ENCODE measurements around the gene TSEN34. TPM values are rescaled to one million over a fixed set of nuclear protein-coding genes. Genes with fewer than 3 reads are reported as not detected.

The TSEN34 gene
- total RNA-seq (2014; rRNA removed; shearing (Covaris generic)) = 70.7 and 81.6 TPM in 2 replicates

- H3K9me3 ChIP-seq (replicated peaks) = no peaks in the 10 kb centered on the region
- peak; percentile 83 to 92 for DNase-seq
- peak within 1 kb of the TSS; percentile 95 for H3K27ac ChIP-seq
- H3K4me1 ChIP-seq = no peaks in the 10 kb centered on the region
- no peaks in the 10 kb centered on the region for H3K36me3 ChIP-seq
- peak within 1 kb of the TSS; percentile 84 for H3K4me3 ChIP-seq
- H3K27me3 ChIP-seq = no peaks in the 10 kb centered on the region
Observed at GRCh38 chr19:54191011-54191810, at the start of gene TSEN34. Gene TSEN34 (plus strand): TSS chr19:54191308. CDS start chr19:54191365, 57 bp downstream.

- no peaks in the 10 kb centered on the region for H3K9me3 ChIP-seq (replicated peaks)
- no peak overlapping the region for H3K27ac ChIP-seq
- peaks cover 46% of the 10 kb centered on the region for H3K36me3 ChIP-seq
- H3K4me1 ChIP-seq = no peaks in the 10 kb centered on the region
- no peak overlapping the region for H3K4me3 ChIP-seq
- H3K27me3 ChIP-seq = no peaks in the 10 kb centered on the region
- no peak for DNase-seq
Observed at GRCh38 chr19:54141356-54141755, 49.8 kb upstream of the TSEN34 start.

- H3K27ac ChIP-seq = no peak overlapping the region
- peaks cover 53% of the 10 kb centered on the region for H3K36me3 ChIP-seq
- H3K9me3 ChIP-seq (replicated peaks) = no peaks in the 10 kb centered on the region
- H3K27me3 ChIP-seq = no peaks in the 10 kb centered on the region
- no peak for DNase-seq
- H3K4me3 ChIP-seq = no peak overlapping the region
- no peaks in the 10 kb centered on the region for H3K4me1 ChIP-seq
Observed at GRCh38 chr19:54142166-54142780, 48.8 kb upstream of the TSEN34 start.

GRCh38 chr19:54145541-54146158 is 45.5 kb upstream of the TSEN34 start:
- no peaks in the 10 kb centered on the region for H3K4me1 ChIP-seq
- DNase-seq = no peak
- H3K4me3 ChIP-seq = no peak overlapping the region
- H3K36me3 ChIP-seq = peaks cover 74% of the 10 kb centered on the region
- no peaks in the 10 kb centered on the region for H3K9me3 ChIP-seq (replicated peaks)
- H3K27me3 ChIP-seq = no peaks in the 10 kb centered on the region
- no peak overlapping the region for H3K27ac ChIP-seq

GRCh38 chr19:54147676-54148075 is 43.4 kb upstream of the TSEN34 start:
- Histone ChIP-seq H3K9me3 (replicated peaks) (no peaks in the 10 kb centered on the region), H3K27ac (no peak overlapping the region), H3K36me3 (peaks cover 76% of the 10 kb centered on the region), H3K4me1 (no peaks in the 10 kb centered on the region; the same call in 1 of the 2 replicates), H3K27me3 (no peaks in the 10 kb centered on the region), H3K4me3 (no peak overlapping the region)
- no peak for DNase-seq

- Histone ChIP-seq H3K9me3 (replicated peaks) (no peaks in the 10 kb centered on the region), H3K27me3 (no peaks in the 10 kb centered on the region), H3K36me3 (peaks cover 76% of the 10 kb centered on the region), H3K4me3 (no peak overlapping the region), H3K4me1 (peaks cover 2% of the 10 kb centered on the region), H3K27ac (no peak overlapping the region)
- DNase-seq = no peak
Observed at GRCh38 chr19:54148158-54148557, 43.0 kb upstream of the TSEN34 start.

- Histone ChIP-seq H3K27me3 (no peaks in the 10 kb centered on the region), H3K27ac (no peak overlapping the region), H3K9me3 (replicated peaks) (no peaks in the 10 kb centered on the region), H3K4me1 (peaks cover 11% of the 10 kb centered on the region), H3K4me3 (no peak overlapping the region), H3K36me3 (peaks cover 76% of the 10 kb centered on the region)
- no peak for DNase-seq
Observed at GRCh38 chr19:54149021-54149812, 41.9 kb upstream of the TSEN34 start.

GRCh38 chr19:54151362-54152035 is 39.6 kb upstream of the TSEN34 start:
- Histone ChIP-seq H3K27me3 (no peaks in the 10 kb centered on the region), H3K4me3 (no peak overlapping the region), H3K4me1 (peaks cover 11% of the 10 kb centered on the region), H3K9me3 (replicated peaks) (no peaks in the 10 kb centered on the region), H3K27ac (no peak overlapping the region), H3K36me3 (peaks cover 72% of the 10 kb centered on the region)
- DNase-seq = no peak

- Histone ChIP-seq H3K27ac (no peak overlapping the region), H3K9me3 (replicated peaks) (no peaks in the 10 kb centered on the region), H3K36me3 (peaks cover 72% of the 10 kb centered on the region), H3K4me3 (no peak overlapping the region), H3K4me1 (peaks cover 11% of the 10 kb centered on the region), H3K27me3 (no peaks in the 10 kb centered on the region)
- no peak for DNase-seq
Observed at GRCh38 chr19:54152267-54152666, 38.8 kb upstream of the TSEN34 start.

- H3K27me3 ChIP-seq = no peaks in the 10 kb centered on the region
- no peaks in the 10 kb centered on the region for H3K9me3 ChIP-seq (replicated peaks)
- peak overlapping the region; percentile 55 for H3K27ac ChIP-seq
- peaks cover 11% of the 10 kb centered on the region for H3K4me1 ChIP-seq
- peaks cover 70% of the 10 kb centered on the region for H3K36me3 ChIP-seq
- H3K4me3 ChIP-seq = no peak overlapping the region
- no peak for DNase-seq
Observed at GRCh38 chr19:54152878-54153524, 38.1 kb upstream of the TSEN34 start.

- H3K27me3 ChIP-seq = no peaks in the 10 kb centered on the region
- no peak overlapping the region for H3K4me3 ChIP-seq
- H3K27ac ChIP-seq = peak overlapping the region; percentile 55
- no peaks in the 10 kb centered on the region for H3K9me3 ChIP-seq (replicated peaks)
- H3K4me1 ChIP-seq = peaks cover 17% of the 10 kb centered on the region
- peak; percentile 87 to 88 for DNase-seq
- peaks cover 67% of the 10 kb centered on the region for H3K36me3 ChIP-seq
Observed at GRCh38 chr19:54153731-54154326, 37.3 kb upstream of the TSEN34 start.

GRCh38 chr19:54154603-54155345 is 36.3 kb upstream of the TSEN34 start:
- Histone ChIP-seq H3K4me1 (peaks cover 19% of the 10 kb centered on the region), H3K27ac (no peak overlapping the region), H3K4me3 (no peak overlapping the region), H3K9me3 (replicated peaks) (no peaks in the 10 kb centered on the region), H3K27me3 (no peaks in the 10 kb centered on the region), H3K36me3 (peaks cover 59% of the 10 kb centered on the region)
- DNase-seq = no peak

GRCh38 chr19:54155694-54156093 is 35.4 kb upstream of the TSEN34 start:
- Histone ChIP-seq H3K27me3 (no peaks in the 10 kb centered on the region), H3K4me3 (no peak overlapping the region), H3K9me3 (replicated peaks) (no peaks in the 10 kb centered on the region), H3K36me3 (peaks cover 52% of the 10 kb centered on the region), H3K27ac (no peak overlapping the region), H3K4me1 (peaks cover 19% of the 10 kb centered on the region)
- no peak for DNase-seq
